SH-SY5Y (cell line): ENCODE measurements around the gene FNDC3A.

Experiments used
- GATA2 ChIP-seq: IDR thresholded peaks from 2 replicates; pipeline ENCODE4 v1.6.1; 2011; ENCODE audit warnings: mild to moderate bottlenecking, low read depth, low read length
- GATA3 ChIP-seq: IDR thresholded peaks from 2 replicates; pipeline ENCODE4 v1.6.1; 2011; ENCODE audit warnings: low read depth, mild to moderate bottlenecking, low read length, moderate library complexity

GRCh38 chr13:48993150-48993549, 17.4 kb downstream of the FNDC3A start:
- no peak for TF ChIP-seq GATA2
- TF ChIP-seq GATA3 = no peak
